ENCODE data around the gene OR4C46. TPM values are rescaled to one million over a fixed set of nuclear protein-coding genes. Genes with fewer than 3 reads are reported as not detected.

The OR4C46 gene
- not detected in 2 replicates for total RNA-seq

DNA sequence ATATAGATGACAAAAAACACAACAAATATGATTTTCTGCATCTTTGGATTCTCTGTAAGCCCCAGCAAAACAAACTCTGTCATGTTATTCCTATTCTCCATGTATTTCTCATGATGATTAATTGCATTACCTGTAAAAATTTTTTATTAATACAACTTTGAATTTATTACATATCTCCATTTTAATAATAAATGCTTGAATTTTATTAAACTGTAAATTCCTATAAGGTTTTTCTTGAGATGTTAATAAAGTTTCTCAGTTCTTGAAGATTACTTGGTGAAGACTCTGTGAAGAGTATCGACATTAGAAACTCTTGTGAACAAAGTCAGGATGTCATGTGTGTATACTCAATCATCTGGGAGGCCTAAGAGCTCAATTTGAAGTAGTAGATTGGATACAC, at the start of gene OR4C46:
Gene OR4C46, minus strand, starts transcription at position 101 of the 400 bp plus-strand sequence. Its CDS starts 0 bp downstream, at position 101.

Other genes starting within 250 kb of the OR4C46 start
- gene OR4A5, start 102.8 kb upstream of the OR4C46 start, total RNA-seq: not detected in 2 replicates

All from epithelial cell of alveolus of lung (primary cell).